HEK293T (cell line): Measurements from ENCODE around the gene GNG10.

Experiments
- CTCF ChIA-PET: fragments of 350-600 bp; formaldehyde crosslinking; extraction: SDS; loops from one replicate; lab custom pipeline; 2021; ENCODE audit warnings: antibody characterized with exemption, inconsistent platforms; lab: Yijun Ruan, JAX
- POLR2A ChIA-PET: fragments of 350-600 bp; formaldehyde crosslinking; extraction: SDS; loops from one replicate; lab custom pipeline; 2020; ENCODE audit warnings: antibody characterized with exemption, inconsistent platforms; lab: Yijun Ruan, JAX
- DNase-seq: peaks from one replicate; pipeline ENCODE4 v3.0.0; 2012; ENCODE audit warnings: mixed read lengths; ENCODE audit errors: extremely low spot score
- ARNT ChIP-seq: fragments of 450-650 bp; IDR thresholded peaks from 2 replicates; pipeline ENCODE4 v1.6.1; 2017; ENCODE audit warnings: mild to moderate bottlenecking
- BHLHE40 ChIP-seq: fragments of 450-650 bp; IDR thresholded peaks from 2 replicates; pipeline ENCODE4 v1.6.1; 2016; ENCODE audit warnings: mild to moderate bottlenecking, moderate library complexity, borderline replicate concordance
- CTBP1 ChIP-seq: fragments of 450-650 bp; IDR thresholded peaks from 2 replicates; pipeline ENCODE4 v1.6.1; 2016; ENCODE audit warnings: borderline replicate concordance
- ELF4 ChIP-seq: fragments of 450-650 bp; IDR thresholded peaks from 2 replicates; pipeline ENCODE4 v1.6.1; 2017; ENCODE audit warnings: antibody characterized with exemption
- FOXA1 ChIP-seq: fragments of 450-650 bp; IDR thresholded peaks from 2 replicates; pipeline ENCODE4 v1.6.1; 2016; ENCODE audit warnings: mild to moderate bottlenecking
- FOXK2 ChIP-seq: fragments of 450-650 bp; IDR thresholded peaks from 2 replicates; pipeline ENCODE4 v1.6.1; 2016; ENCODE audit warnings: mild to moderate bottlenecking
- FOXM1 ChIP-seq: fragments of 450-650 bp; IDR thresholded peaks from 2 replicates; pipeline ENCODE4 v1.6.1; 2017; ENCODE audit warnings: mild to moderate bottlenecking, borderline replicate concordance
- HDGF ChIP-seq: fragments of 450-650 bp; IDR thresholded peaks from 2 replicates; pipeline ENCODE4 v1.6.1; 2017; ENCODE audit warnings: antibody characterized with exemption, borderline replicate concordance
- L3MBTL2 ChIP-seq: fragments of 450-650 bp; conservative IDR thresholded peaks from 2 replicates; pipeline ENCODE4 v1.6.1; 2016; ENCODE audit warnings: mild to moderate bottlenecking
- LEF1 ChIP-seq: fragments of 450-650 bp; IDR thresholded peaks from 2 replicates; pipeline ENCODE4 v1.6.1; 2017; ENCODE audit warnings: mild to moderate bottlenecking, borderline replicate concordance
- NFRKB ChIP-seq: fragments of 450-650 bp; IDR thresholded peaks from 2 replicates; pipeline ENCODE4 v1.6.1; 2016; ENCODE audit warnings: mild to moderate bottlenecking, moderate library complexity
- SP1 ChIP-seq: fragments of 450-650 bp; IDR thresholded peaks from 2 replicates; pipeline ENCODE4 v1.6.1; 2017
- SUZ12 ChIP-seq: fragments of 450-650 bp; IDR thresholded peaks from 2 replicates; pipeline ENCODE4 v1.6.1; 2016; ENCODE audit warnings: mild to moderate bottlenecking
- TARDBP ChIP-seq: fragments of 450-650 bp; IDR thresholded peaks from 2 replicates; pipeline ENCODE4 v1.6.1; 2016
- ZNF384 ChIP-seq: fragments of 450-650 bp; IDR thresholded peaks from 2 replicates; pipeline ENCODE4 v1.6.1; 2016
- TF ChIP-seq, protein P1 (sequence below): fragments of 450-650 bp; IDR thresholded peaks from 2 replicates; pipeline ENCODE4 v1.6.1; 2016

GNG10 gene

DNA sequence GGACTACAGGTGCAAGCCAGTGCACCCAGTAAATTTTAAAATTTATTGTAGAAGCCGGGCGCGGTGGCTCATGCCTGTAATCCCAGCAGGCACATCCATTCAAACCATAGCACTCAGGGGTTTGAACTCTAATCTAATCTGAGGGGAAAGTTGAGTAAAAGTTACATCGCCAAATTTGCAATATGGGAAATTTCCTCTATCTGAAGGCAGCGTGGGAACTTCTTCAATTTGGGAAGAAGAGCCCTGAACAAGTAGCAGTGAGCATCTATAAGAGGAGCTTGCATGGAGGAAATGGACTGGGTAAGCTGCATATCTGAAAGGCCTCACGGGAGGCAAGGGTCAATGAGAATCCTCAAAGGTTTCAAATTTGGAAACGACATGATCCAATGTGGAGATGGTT lies 33.0 kb upstream of the GNG10 start:
- CTCF ChIA-PET: no interaction called here
- no peak for DNase-seq

DNA sequence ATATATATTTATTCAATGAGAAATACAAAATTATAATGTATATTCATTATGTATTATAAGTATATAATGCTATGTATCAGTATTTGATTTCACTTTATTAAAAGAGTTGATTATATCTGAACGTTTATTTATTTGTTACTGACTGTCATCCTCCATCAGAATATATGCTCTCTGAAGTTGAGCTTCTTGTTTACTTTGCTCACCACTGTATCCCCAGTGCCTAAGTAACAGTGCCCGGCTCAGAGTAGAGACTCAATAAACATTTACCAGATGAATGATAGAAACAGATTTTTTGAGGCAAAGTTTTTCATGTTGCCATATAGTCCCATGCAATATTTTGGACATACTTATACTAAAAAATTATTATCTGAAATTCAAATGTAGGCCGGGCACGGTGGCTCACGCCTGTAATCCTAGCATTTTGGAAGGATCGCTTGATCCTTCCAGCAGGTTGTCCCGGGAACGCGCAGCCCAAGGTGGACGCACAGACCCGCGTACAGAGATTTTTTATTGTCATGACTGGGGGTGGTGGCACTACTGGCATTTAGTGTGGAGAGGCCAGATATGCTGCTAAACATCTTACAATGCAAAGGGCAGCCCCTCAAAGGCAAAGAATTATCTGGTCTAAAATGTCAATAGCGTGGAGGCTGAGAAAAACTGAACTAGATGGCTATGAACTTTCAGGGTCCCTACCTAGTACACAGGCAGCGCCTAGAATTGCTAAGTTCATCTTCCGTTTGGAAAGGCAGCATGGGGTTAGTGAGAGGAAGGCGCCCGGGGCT lies 31.0 kb upstream of the GNG10 start:
- ChIA-PET CTCF (interaction anchor here (1.5 kb wide), 1 partner anchor 32 kb away, joined by 3 read pairs; no protein-coding TSS in a partner anchor), POLR2A (interaction anchor here (0.9 to 1.9 kb wide), 10 partner anchors 9 to 44 kb away, joined by 3 to 17 read pairs (median 6); partner anchors contain the start of genes GNG10 and PTGR1)
- DNase-seq: peak; percentile 22
- no peak for TF ChIP-seq FOXA1

More for the DNA sequence above, 33.0 kb upstream of the GNG10 start:
- TF ChIP-seq FOXK2 (no peak), CTBP1 (no peak), FOXA1 (no peak), L3MBTL2 (no peak), FOXM1 (no peak), TARDBP (no peak), HDGF (no peak), ELF4 (no peak), LEF1 (no peak), ZNF384 (no peak)
- TF ChIP-seq, protein P1, sequence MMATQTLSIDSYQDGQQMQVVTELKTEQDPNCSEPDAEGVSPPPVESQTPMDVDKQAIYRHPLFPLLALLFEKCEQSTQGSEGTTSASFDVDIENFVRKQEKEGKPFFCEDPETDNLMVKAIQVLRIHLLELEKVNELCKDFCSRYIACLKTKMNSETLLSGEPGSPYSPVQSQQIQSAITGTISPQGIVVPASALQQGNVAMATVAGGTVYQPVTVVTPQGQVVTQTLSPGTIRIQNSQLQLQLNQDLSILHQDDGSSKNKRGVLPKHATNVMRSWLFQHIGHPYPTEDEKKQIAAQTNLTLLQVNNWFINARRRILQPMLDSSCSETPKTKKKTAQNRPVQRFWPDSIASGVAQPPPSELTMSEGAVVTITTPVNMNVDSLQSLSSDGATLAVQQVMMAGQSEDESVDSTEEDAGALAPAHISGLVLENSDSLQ: no peak
- POLR2A ChIA-PET: no interaction called here

DNA sequence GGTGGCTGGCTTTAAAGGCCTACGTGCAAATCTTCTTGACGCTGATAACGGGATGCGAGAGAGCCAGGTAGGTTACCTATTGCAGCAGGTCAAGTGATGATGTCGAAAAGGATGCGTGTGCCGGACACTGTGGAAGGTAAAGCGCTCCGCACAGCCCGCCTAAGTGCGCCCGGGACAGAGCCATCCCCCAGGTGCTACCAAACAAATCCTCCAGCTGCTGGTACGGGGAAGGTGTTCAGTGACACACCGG lies 30.5 kb upstream of the GNG10 start:
- DNase-seq: no peak
- ChIA-PET CTCF (interaction anchor here (1.5 kb wide), 1 partner anchor 33 kb away, joined by 3 read pairs; no protein-coding TSS in a partner anchor), POLR2A (interaction anchor here (0.7 to 1.9 kb wide), 12 partner anchors 9 to 43 kb away, joined by 3 to 17 read pairs (median 4); partner anchors contain the start of genes GNG10 and PTGR1)

DNA sequence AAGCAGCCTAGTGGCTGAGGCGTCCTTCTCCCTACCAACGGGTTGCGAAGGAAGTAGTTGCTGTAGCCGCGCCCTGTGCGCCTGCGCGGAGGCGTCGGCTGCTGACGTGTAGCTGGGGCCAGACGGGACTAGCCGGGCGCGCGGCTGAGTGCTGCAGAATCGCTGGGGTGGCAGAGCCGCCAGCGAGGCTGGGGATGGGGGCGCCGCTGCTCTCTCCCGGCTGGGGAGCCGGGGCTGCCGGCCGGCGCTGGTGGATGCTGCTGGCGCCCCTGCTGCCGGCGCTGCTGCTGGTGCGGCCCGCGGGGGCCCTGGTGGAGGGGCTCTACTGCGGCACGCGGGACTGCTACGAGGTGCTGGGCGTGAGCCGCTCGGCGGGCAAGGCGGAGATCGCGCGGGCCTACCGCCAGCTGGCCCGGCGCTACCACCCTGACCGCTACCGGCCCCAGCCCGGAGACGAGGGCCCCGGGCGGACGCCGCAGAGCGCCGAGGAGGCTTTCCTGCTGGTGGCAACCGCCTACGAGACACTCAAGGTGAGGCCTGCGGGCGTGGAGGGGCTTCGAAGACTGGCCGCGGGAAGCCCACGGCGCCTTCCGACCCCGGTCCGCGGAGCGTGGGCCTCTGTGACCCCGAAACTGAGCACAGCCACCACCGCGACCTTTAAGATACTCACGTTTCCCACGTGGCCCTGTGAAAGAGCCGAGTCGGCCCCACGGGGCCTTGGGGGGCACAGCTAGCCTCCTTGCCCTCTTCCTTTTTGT lies 30.0 kb upstream of the GNG10 start, which contains the start of gene DNAJC25:
Gene DNAJC25 (plus strand): TSS at position 121 of the 758 bp plus-strand sequence. CDS start 74 bp downstream, at position 195.
- ChIA-PET CTCF (interaction anchor here (1.5 kb wide), 1 partner anchor 33 kb away, joined by 3 read pairs; no protein-coding TSS in a partner anchor), POLR2A (interaction anchor here (0.7 to 1.9 kb wide), 13 partner anchors 10 to 43 kb away, joined by 3 to 17 read pairs (median 4); partner anchors contain the start of genes GNG10 and PTGR1)
- no peak for TF ChIP-seq TARDBP
- TF ChIP-seq L3MBTL2: peak; percentile 31
- peak; percentile 77 for TF ChIP-seq ELF4
- DNase-seq: peak; percentile 99

More for the DNA sequence above, 30.5 kb upstream of the GNG10 start:
- TF ChIP-seq FOXK2 (no peak), CTBP1 (peak; percentile 85; the same call in 1 of the 2 replicates), LEF1 (no peak), FOXM1 (no peak), L3MBTL2 (peak; percentile 56)

DNA sequence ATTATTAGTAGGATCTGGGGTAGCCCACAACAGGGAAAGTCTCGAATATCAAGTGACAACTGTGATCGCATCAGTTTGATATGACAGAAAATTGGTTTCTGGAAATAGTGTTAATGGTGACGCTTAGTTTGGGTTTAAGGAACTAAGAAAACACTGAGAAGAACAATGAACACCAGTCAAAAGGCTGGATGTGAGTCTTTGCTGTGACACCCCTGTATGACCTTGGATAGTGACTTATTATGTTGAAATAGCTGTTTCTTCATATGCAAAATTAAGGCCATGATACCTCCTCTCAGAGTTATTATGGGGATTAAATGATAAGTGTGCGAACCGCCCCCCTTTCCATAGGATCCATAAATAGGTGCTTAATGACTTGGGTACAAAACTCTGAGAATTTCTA lies 29.3 kb upstream of the GNG10 start:
- CTCF ChIA-PET: no interaction called here
- POLR2A ChIA-PET: interaction anchor here (1.0 to 1.9 kb wide), 6 partner anchors 16 to 33 kb away, joined by 3 to 17 read pairs (median 7); partner anchors contain the start of genes GNG10 and PTGR1
- DNase-seq: no peak
- TF ChIP-seq FOXA1 (no peak), FOXM1 (no peak), ELF4 (no peak), SUZ12 (no peak), L3MBTL2 (no peak), SP1 (no peak), LEF1 (no peak), ARNT (no peak), CTBP1 (no peak), TARDBP (no peak), BHLHE40 (no peak), FOXK2 (no peak), NFRKB (no peak), ZNF384 (no peak)
- TF ChIP-seq, protein P1: no peak

DNA sequence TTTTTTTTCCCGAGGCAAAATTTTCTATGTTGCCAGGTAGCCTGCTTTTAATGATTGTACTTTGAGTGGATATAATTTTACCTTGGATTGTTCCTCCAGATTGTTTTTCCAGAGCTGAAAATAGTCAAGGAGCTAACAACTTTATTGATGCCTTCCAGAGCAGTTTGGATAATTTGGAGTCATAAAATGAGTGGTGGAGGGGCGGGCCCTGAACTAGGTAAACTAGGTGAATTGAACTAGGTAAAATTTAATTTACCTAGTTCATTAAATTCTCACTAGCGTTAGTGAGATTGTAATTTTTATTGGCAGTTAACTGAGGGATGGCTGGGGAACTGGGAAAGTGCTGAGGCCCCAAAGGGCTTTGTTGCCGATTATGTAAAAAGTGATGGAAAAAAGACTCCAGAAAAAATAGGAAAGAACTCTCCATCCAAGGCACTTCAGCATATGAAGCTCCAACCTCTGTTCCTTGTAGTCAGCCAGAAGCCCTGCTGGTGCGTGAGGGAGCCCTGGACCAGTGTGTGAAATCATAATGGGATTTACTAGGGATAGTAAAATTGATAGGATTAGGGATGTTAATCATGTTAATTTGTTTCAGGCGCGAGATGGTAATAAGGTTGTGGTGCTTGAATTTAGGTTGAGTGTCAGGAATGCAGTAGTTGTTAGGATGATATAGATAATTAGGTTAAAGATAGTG lies 28.6 kb upstream of the GNG10 start:
- ChIA-PET CTCF (no interaction called here), POLR2A (interaction anchor here (1.1 kb wide), 1 partner anchor 28 kb away, joined by 3 read pairs; the partner anchor contains the start of gene GNG10)
- TF ChIP-seq SUZ12 (no peak), LEF1 (no peak), HDGF (no peak), ELF4 (no peak), ZNF384 (no peak), NFRKB (no peak), L3MBTL2 (no peak)
- no peak for DNase-seq
